DMS153 treated with DMSO at 0.1 percent for 48 hours (cell line): ENCODE results near the gene APRT.

Source experiments
- DNase-seq: peaks from one replicate; lab custom pipeline; 2025; ENCODE audit not compliant: unreplicated experiment; lab: John Stamatoyannopoulos, UW

APRT gene

GRCh38 chr16:88811769-88812512 lies at the start of gene APRT:
Gene APRT (minus strand): TSS chr16:88811928. CDS start chr16:88811899, 29 bp downstream.
- DNase-seq: peak; percentile 73

GRCh38 chr16:88861359-88861758 lies 49.6 kb upstream of the APRT start:
- no peak for DNase-seq

GRCh38 chr16:88859381-88860091 lies 47.8 kb upstream of the APRT start:
- no peak for DNase-seq

GRCh38 chr16:88857728-88858339 lies 46.1 kb upstream of the APRT start:
- no peak for DNase-seq

GRCh38 chr16:88856828-88857727 lies 45.4 kb upstream of the APRT start, which contains the start of the genes GALNS and TRAPPC2L:
Gene GALNS (minus strand): TSS chr16:88856947. CDS start chr16:88856877, 70 bp downstream.
Gene TRAPPC2L (plus strand): TSS chr16:88857127. CDS start chr16:88857151, 24 bp downstream.
- peak; percentile 83 for DNase-seq

- no peak for DNase-seq
Observed at GRCh38 chr16:88856122-88856827, 44.5 kb upstream of the APRT start.

GRCh38 chr16:88855736-88856121 lies 44.0 kb upstream of the APRT start:
- no peak for DNase-seq

GRCh38 chr16:88855176-88855575 lies 43.4 kb upstream of the APRT start:
- no peak for DNase-seq

- no peak for DNase-seq
Observed at GRCh38 chr16:88854306-88855111, 42.8 kb upstream of the APRT start.

GRCh38 chr16:88853325-88853941 lies 41.7 kb upstream of the APRT start:
- DNase-seq: no peak

GRCh38 chr16:88851616-88852015 lies 39.9 kb upstream of the APRT start:
- no peak for DNase-seq

- DNase-seq: no peak
Observed at GRCh38 chr16:88850531-88851199, 38.9 kb upstream of the APRT start.

GRCh38 chr16:88848557-88848956 lies 36.8 kb upstream of the APRT start:
- no peak for DNase-seq

GRCh38 chr16:88847654-88848053 lies 35.9 kb upstream of the APRT start:
- no peak for DNase-seq

- no peak for DNase-seq
Observed at GRCh38 chr16:88846088-88846487, 34.4 kb upstream of the APRT start.

- no peak for DNase-seq
Observed at GRCh38 chr16:88844419-88845036, 32.8 kb upstream of the APRT start.

GRCh38 chr16:88843256-88843655 lies 31.5 kb upstream of the APRT start:
- no peak for DNase-seq

- no peak for DNase-seq
Observed at GRCh38 chr16:88842806-88843205, 31.1 kb upstream of the APRT start.
